ENCODE measurements around the gene SLC43A2. TPM values are rescaled to one million over a fixed set of nuclear protein-coding genes. Genes with fewer than 3 reads are reported as not detected.
"Not testable (repeated sequence)": the region's sequence is repeated elsewhere in the genome, so short reads cannot be mapped to it uniquely, and the experiment has no call there.

Gene SLC43A2
- total RNA-seq, 1 experiment from 2014 or later: 6.8 TPM

DNA sequence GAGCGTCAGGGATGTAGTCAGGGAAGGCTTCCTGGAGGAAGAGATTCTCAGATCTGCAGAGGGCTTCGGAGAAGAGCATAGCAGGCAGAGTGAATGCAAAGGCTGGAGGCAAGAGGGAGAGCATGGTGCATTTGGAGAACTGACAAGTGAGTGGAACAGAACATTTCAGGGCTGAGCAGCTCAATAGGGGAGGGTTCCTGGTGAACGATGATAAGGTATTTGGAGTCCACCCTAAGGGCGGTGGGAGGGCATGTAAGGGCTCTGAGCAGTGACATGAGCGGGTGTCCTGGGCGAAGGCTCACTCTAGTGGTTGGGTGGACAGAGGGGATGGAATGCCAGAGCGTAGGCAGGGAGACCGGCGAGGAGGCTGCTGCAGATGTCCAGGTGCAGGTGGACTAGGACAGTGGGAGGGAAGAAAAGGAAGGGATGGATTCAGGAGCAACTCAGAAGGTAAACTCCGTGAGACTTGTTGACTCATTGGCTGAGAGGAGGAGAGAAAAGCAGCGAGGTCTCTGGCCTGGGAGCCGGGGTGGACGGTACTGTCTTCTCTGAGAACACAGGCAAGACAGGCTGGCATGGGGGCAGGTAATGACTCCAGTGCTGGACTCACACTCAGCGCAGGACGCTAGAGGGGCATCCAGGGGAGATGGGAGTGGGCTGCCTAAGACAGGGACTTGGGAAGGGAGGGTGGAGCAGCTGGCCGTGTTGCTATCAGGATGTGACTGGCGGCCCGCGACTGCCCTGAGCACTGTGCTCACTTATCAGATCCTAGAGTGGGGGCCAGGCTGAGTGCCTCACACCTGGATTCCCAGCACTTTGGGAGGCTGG, 64.6 kb downstream of the SLC43A2 start:
- POLR2A ChIA-PET (ENCODE audit: unreplicated experiment): interaction anchor here (0.7 kb wide), 1 partner anchor 24 kb away, joined by 4 read pairs; no protein-coding TSS in a partner anchor

GRCh38 chr17:1563471-1563785, 65.2 kb downstream of the SLC43A2 start:
- BruUV-seq (replicated peaks); POLR2A ChIA-PET (ENCODE audit: unreplicated experiment); H3K9me3 ChIP-seq (ENCODE audit: insufficient read depth, low read depth); H3K27me3 ChIP-seq (ENCODE audit: insufficient read depth, low read depth); H3K27ac ChIP-seq; H3K9me2 ChIP-seq (ENCODE audit: insufficient read depth); H3K36me3 ChIP-seq (ENCODE audit: low read depth); CTCF ChIA-PET; DNase-seq: not testable (repeated sequence)
- peaks cover 18% of the 10 kb centered on the region; the same call in 1 of the 2 replicates for H3F3A ChIP-seq (ENCODE audit: insufficient read depth, low read depth)
- peak overlapping the region; percentile 80 for H3K4me2 ChIP-seq
- peaks cover 29% of the 10 kb centered on the region for H4K20me1 ChIP-seq (ENCODE audit: insufficient read depth)
- intact Hi-C loops (cut with micrococcal nuclease; ENCODE audit: unreplicated experiment): loop anchor here (2.0 kb wide), 2 partner anchors 79 to 153 kb away; no protein-coding TSS in a partner anchor
- H2AFZ ChIP-seq: peak overlapping the region; percentile 78
- H3K79me2 ChIP-seq (ENCODE audit: low read depth): peaks cover 36% of the 10 kb centered on the region
- peak overlapping the region; percentile 64; the same call in 1 of the 2 replicates for H3K4me3 ChIP-seq
- H3K4me1 ChIP-seq (replicated peaks; ENCODE audit: insufficient read depth): peaks cover 25% of the 10 kb centered on the region

More for the DNA sequence above, 64.6 kb downstream of the SLC43A2 start:
- TF ChIP-seq CTCF (conservative IDR thresholded peaks at IDR 0.05) (no peak), EZH2 (IDR thresholded peaks at IDR 0.05; ENCODE audit: low read depth) (no peak)
- no peak overlapping the region for H2AFZ ChIP-seq
- H3K79me2 ChIP-seq (ENCODE audit: low read depth): peaks cover 31% of the 10 kb centered on the region
- no peak for DNase-seq
- no peaks in the 10 kb centered on the region for H3K9me2 ChIP-seq (ENCODE audit: insufficient read depth)
- H3K9me3 ChIP-seq (ENCODE audit: insufficient read depth, low read depth): no peaks in the 10 kb centered on the region
- peaks cover 24% of the 10 kb centered on the region for H4K20me1 ChIP-seq (ENCODE audit: insufficient read depth)
- no peaks in the 10 kb centered on the region for H3K27me3 ChIP-seq (ENCODE audit: insufficient read depth, low read depth)
- H3F3A ChIP-seq (ENCODE audit: insufficient read depth, low read depth): peaks cover 18% of the 10 kb centered on the region; the same call in 1 of the 2 replicates
- H3K4me3 ChIP-seq: no peak overlapping the region; the same call in 1 of the 2 replicates
- peaks cover 25% of the 10 kb centered on the region for H3K4me1 ChIP-seq (replicated peaks; ENCODE audit: insufficient read depth)
- H3K4me2 ChIP-seq: peak overlapping the region; percentile 80
- no TSS peak for BruUV-seq (replicated peaks)
- no peak overlapping the region for H3K27ac ChIP-seq
- H3K36me3 ChIP-seq (ENCODE audit: low read depth): no peaks in the 10 kb centered on the region
- CTCF ChIA-PET: no interaction called here
- intact Hi-C loops (cut with micrococcal nuclease; ENCODE audit: unreplicated experiment): loop anchor here (2.0 kb wide), 2 partner anchors 79 to 153 kb away; no protein-coding TSS in a partner anchor

GRCh38 chr17:1562176-1562643, 66.4 kb downstream of the SLC43A2 start:
- no TSS peak for BruUV-seq (replicated peaks)
- TF ChIP-seq CTCF (conservative IDR thresholded peaks at IDR 0.05): no peak
- no peak for TF ChIP-seq EZH2 (IDR thresholded peaks at IDR 0.05; ENCODE audit: low read depth)
- Histone ChIP-seq H3F3A (ENCODE audit: insufficient read depth, low read depth) (peaks cover 22% of the 10 kb centered on the region; the same call in 1 of the 2 replicates), H3K27me3 (ENCODE audit: insufficient read depth, low read depth) (no peaks in the 10 kb centered on the region), H3K79me2 (ENCODE audit: low read depth) (peaks cover 45% of the 10 kb centered on the region), H3K4me3 (peak overlapping the region; percentile 92), H3K27ac (no peak overlapping the region), H3K4me2 (peak overlapping the region; percentile 91), H3K36me3 (ENCODE audit: low read depth) (0 out of 2 replicates have a peak, but pooled peaks cover 6% of the 10 kb centered on the region), H3K9me2 (ENCODE audit: insufficient read depth) (no peaks in the 10 kb centered on the region), H2AFZ (peak overlapping the region; percentile 72; the same call in 1 of the 2 replicates), H4K20me1 (ENCODE audit: insufficient read depth) (peaks cover 40% of the 10 kb centered on the region), H3K4me1 (replicated peaks; ENCODE audit: insufficient read depth) (peaks cover 25% of the 10 kb centered on the region), H3K9me3 (ENCODE audit: insufficient read depth, low read depth) (no peaks in the 10 kb centered on the region)
- intact Hi-C loops (cut with micrococcal nuclease; ENCODE audit: unreplicated experiment): loop anchor here (1.0 to 2.0 kb wide), 3 partner anchors 74 to 155 kb away; no protein-coding TSS in a partner anchor
- no peak for DNase-seq
- ChIA-PET POLR2A (ENCODE audit: unreplicated experiment) (interaction anchor here (0.5 to 0.6 kb wide), 2 partner anchors 81 to 302 kb away, joined by 5 to 6 read pairs; no protein-coding TSS in a partner anchor), CTCF (no interaction called here)

All from PC-9 (cell line).